Kidney (tissue), 14 donors: ENCODE data around the gene NAV3. TPM values are rescaled to one million over a fixed set of nuclear protein-coding genes. Genes with fewer than 3 reads are reported as not detected.

Experiments
- DNase-seq, 5 donors: peaks; one replicate each; pipeline ENCODE4 v3.0.0-alpha.2; 2013 to 2020
- FAIRE-seq: peaks from 2 replicates; lab custom pipeline; 2012; peaks lifted over from hg19 to GRCh38; lab: Jason Lieb, UNC
- H3K27ac ChIP-seq, 2 donors: one replicate each; pipeline ENCODE4 v1.7.0; 2013; ENCODE audit warnings: low read depth in 2 of 2, low read length in 2 of 2, inconsistent platforms in 1 of 2
- H3K27me3 ChIP-seq: one replicate; pipeline ENCODE4 v1.7.1; 2013; ENCODE audit warnings: low read length, inconsistent platforms; ENCODE audit not compliant: control insufficient read depth, insufficient read depth
- H3K36me3 ChIP-seq, 3 donors: one replicate each; pipeline versions ENCODE4 v1.7.0 to v1.7.1; 2013; ENCODE audit warnings: low read length in 3 of 3, control low read depth in 1 of 3, inconsistent platforms in 1 of 3; ENCODE audit not compliant: insufficient read depth in 3 of 3, control insufficient read depth in 2 of 3
- H3K4me1 ChIP-seq, 3 donors: one replicate each; pipeline versions ENCODE4 v1.7.0 to v1.7.1; 2013; ENCODE audit warnings: low read length in 3 of 3, inconsistent platforms in 1 of 3, low read depth in 1 of 3; ENCODE audit not compliant: control insufficient read depth in 2 of 3, insufficient read depth in 2 of 3
- H3K4me3 ChIP-seq, 3 donors: one replicate each; pipeline versions ENCODE4 v1.7.0 to v1.8.1; 2013; ENCODE audit warnings: low read length in 3 of 3, control low read depth in 1 of 3, inconsistent platforms in 1 of 3
- H3K9ac ChIP-seq, 3 donors: one replicate each; pipeline versions ENCODE4 v1.7.0 to v1.7.1; 2013; ENCODE audit warnings: low read length in 3 of 3, control low read depth in 1 of 3, inconsistent platforms in 1 of 3
- H3K9me3 ChIP-seq, 3 donors: one replicate each; pipeline versions ENCODE4 v1.7.0 to v1.7.1; 2013; ENCODE audit warnings: low read length in 3 of 3, control low read depth in 1 of 3, inconsistent platforms in 1 of 3; ENCODE audit not compliant: control insufficient read depth in 2 of 3, insufficient read depth in 1 of 3
- CTCF ChIP-seq: IDR thresholded peaks from 3 replicates; pipeline ENCODE4 v1.5.1; 2012; ENCODE audit warnings: mild to moderate bottlenecking, moderate library complexity, borderline replicate concordance; ENCODE audit not compliant: insufficient read depth; ENCODE audit errors: extremely low read depth
- intact Hi-C: fragments of 100-400 bp; cut with DNase I; formaldehyde crosslinking; loops from one replicate; pipeline ENCODE4 v1.11.1; 2022
- polyA plus RNA-seq: library from polyadenylated mRNA; stranded (reverse); fragments of 350-450 nt; fragmentation: Illumina TruSeq; extraction: RNeasy Lipid Tissue Mini Kit (QIAGEN cat#74804); gene quantifications from one replicate; pipeline ENCODE4 v1.2.3, GENCODE V29; 2014; ENCODE audit warnings: low read depth, low replicate concordance; ENCODE audit not compliant: insufficient read depth
- total RNA-seq: library from RNA; stranded (reverse); fragmentation: NEBNext Ultra II Directional; extraction: Animal tissue kit (Norgen Biotek cat#: 25700); gene quantifications from one replicate; pipeline ENCODE4 v1.2.1, GENCODE V29; 2021
- donor health status: control.
- donor health status: control.
- donor health status: control.
- donor health status: control.
- donor health status: control.
- donor health status: DM: yes; HTN: yes; CAD: no.
- donor health status: Normal renal cell carcinoma (clear cell type).

The NAV3 gene
- total and polyA plus RNA-seq, 2 donors from 2014 or later = 0.34 to 4.5 TPM

GRCh38 chr12:78260976-78261375 is 430.3 kb downstream of the NAV3 start:
- Histone ChIP-seq H3K27me3 (no peaks in the 10 kb centered on the region), H3K4me3 (no peak overlapping the region), H3K36me3 (no peaks in the 10 kb centered on the region), H3K9ac (no peak overlapping the region), H3K9me3 (no peaks in the 10 kb centered on the region), H3K27ac (no peak overlapping the region), H3K4me1 (no peaks in the 10 kb centered on the region)
- no peak for DNase-seq
- intact Hi-C loops = no loop called here
- no peak for FAIRE-seq
- no peak for TF ChIP-seq CTCF

- H3K9me3 ChIP-seq = no peaks in the 10 kb centered on the region
- DNase-seq = no peak
These were observed 431.2 kb downstream of the NAV3 start for GRCh38 chr12:78261901-78262300.

More at GRCh38 chr12:78261901-78262300, 431.2 kb downstream of the NAV3 start:
- no peak overlapping the region for H3K4me3 ChIP-seq
- no peaks in the 10 kb centered on the region for H3K36me3 ChIP-seq
- H3K4me1 ChIP-seq = no peaks in the 10 kb centered on the region
- intact Hi-C loops = no loop called here
- FAIRE-seq = no peak
- H3K9ac ChIP-seq = no peak overlapping the region
- TF ChIP-seq CTCF = no peak
- no peaks in the 10 kb centered on the region for H3K27me3 ChIP-seq
- H3K27ac ChIP-seq = no peak overlapping the region
